HepG2 (cell line): ENCODE measurements around the gene CLDN18.

ENCODE experiments used
- CTCF ChIP-seq: sonication (generic); formaldehyde crosslinking; IDR thresholded peaks from 2 replicates; pipeline ENCODE4 v1.5.0; 2020; ENCODE audit warnings: mild to moderate bottlenecking, missing genetic modification reagents, moderate library complexity
- EP300 ChIP-seq, 3 experiments: sonication (generic) in 1 of 3; formaldehyde crosslinking in 1 of 3; IDR thresholded peaks; 2 replicates each; pipeline versions ENCODE4 v1.5.1 to v1.6.1; 2011 to 2020; ENCODE audit warnings: low read depth in 2 of 3, low read length in 2 of 3, borderline replicate concordance in 1 of 3, improper control_type of control experiment in 1 of 3, mild to moderate bottlenecking in 1 of 3, missing genetic modification reagents in 1 of 3, moderate library complexity in 1 of 3
- HNF4A ChIP-seq: sonication (generic); formaldehyde crosslinking; IDR thresholded peaks from 2 replicates; pipeline ENCODE4 v1.4.0; 2020; ENCODE audit warnings: missing genetic modification reagents
- MED1 ChIP-seq: sonication (generic); formaldehyde crosslinking; IDR thresholded peaks from 2 replicates; pipeline ENCODE4 v1.4.0; 2020; ENCODE audit warnings: missing genetic modification reagents
- POLR2A ChIP-seq, 2 experiments: IDR thresholded peaks; 2 replicates each; pipeline ENCODE4 v1.6.1; 2011; ENCODE audit warnings: low read depth in 2 of 2, low read length in 2 of 2, mild to moderate bottlenecking in 1 of 2, moderate library complexity in 1 of 2; ENCODE audit not compliant: insufficient read depth in 1 of 2
- SIN3A ChIP-seq: IDR thresholded peaks from 2 replicates; pipeline ENCODE4 v1.6.1; 2011; ENCODE audit warnings: low read depth, mild to moderate bottlenecking, control low read depth, low read length, borderline replicate concordance
- ZNF232 ChIP-seq: sonication (generic); formaldehyde crosslinking; IDR thresholded peaks from 2 replicates; pipeline ENCODE4 v1.4.0; 2020; ENCODE audit warnings: missing genetic modification reagents, borderline replicate concordance
- ZNF564 ChIP-seq: sonication (generic); formaldehyde crosslinking; IDR thresholded peaks from 2 replicates; pipeline ENCODE4 v1.8.1; 2023; ENCODE audit warnings: mild to moderate bottlenecking, missing genetic modification reagents

GRCh38 chr3:138082992-138083386, 73.0 kb downstream of the CLDN18 start:
- TF ChIP-seq HNF4A, result no peak
- TF ChIP-seq CTCF (CRISPR knock-in tag), result no peak
- TF ChIP-seq MED1 (CRISPR knock-in tag), result no peak
- TF ChIP-seq ZNF232, result no peak
- TF ChIP-seq EP300 (IDR thresholded peaks at IDR 0.05; ENCODE audit: low read depth in 2 of 2, low read length in 2 of 2), result no peak
- TF ChIP-seq EP300 (CRISPR knock-in tag; IDR thresholded peaks at IDR 0.05; ENCODE audit: borderline replicate concordance), result no peak
- no peak for TF ChIP-seq POLR2A (IDR thresholded peaks at IDR 0.05; ENCODE audit: insufficient read depth in 1 of 2, low read depth in 2 of 2, low read length in 2 of 2)
- TF ChIP-seq ZNF564 (CRISPR knock-in tag), result no peak
- TF ChIP-seq SIN3A, result no peak
